ENCODE data around the gene MTCL1.

DNA sequence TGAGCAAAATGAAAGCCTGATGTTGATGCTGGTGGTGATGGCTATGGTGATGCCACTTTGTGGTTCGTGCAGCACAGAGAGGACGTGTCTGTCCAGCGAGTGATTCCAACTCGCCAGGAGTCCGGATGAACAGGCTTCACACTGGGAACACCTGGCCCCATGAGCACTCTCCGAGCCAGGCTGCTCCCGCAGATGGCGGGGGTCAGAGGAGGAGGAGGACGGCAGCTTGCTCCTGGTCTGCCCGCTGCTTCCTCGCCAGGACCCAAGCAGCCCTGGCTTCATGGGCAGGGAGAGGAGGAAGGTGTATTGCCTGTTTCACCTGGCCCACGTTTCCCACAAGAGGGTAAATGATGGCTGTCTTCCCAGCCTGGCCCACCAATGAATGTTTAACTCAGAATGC, 121.6 kb downstream of the MTCL1 start:
- TF ChIP-seq, protein P1, sequence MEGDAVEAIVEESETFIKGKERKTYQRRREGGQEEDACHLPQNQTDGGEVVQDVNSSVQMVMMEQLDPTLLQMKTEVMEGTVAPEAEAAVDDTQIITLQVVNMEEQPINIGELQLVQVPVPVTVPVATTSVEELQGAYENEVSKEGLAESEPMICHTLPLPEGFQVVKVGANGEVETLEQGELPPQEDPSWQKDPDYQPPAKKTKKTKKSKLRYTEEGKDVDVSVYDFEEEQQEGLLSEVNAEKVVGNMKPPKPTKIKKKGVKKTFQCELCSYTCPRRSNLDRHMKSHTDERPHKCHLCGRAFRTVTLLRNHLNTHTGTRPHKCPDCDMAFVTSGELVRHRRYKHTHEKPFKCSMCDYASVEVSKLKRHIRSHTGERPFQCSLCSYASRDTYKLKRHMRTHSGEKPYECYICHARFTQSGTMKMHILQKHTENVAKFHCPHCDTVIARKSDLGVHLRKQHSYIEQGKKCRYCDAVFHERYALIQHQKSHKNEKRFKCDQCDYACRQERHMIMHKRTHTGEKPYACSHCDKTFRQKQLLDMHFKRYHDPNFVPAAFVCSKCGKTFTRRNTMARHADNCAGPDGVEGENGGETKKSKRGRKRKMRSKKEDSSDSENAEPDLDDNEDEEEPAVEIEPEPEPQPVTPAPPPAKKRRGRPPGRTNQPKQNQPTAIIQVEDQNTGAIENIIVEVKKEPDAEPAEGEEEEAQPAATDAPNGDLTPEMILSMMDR (IDR thresholded peaks at IDR 0.05) = no peak
- no peak for TF ChIP-seq EP300 (IDR thresholded peaks at IDR 0.05; ENCODE audit: low read depth)
- no peak for TF ChIP-seq POLR2A (IDR thresholded peaks at IDR 0.05)
- TF ChIP-seq POLR2AphosphoS5 (IDR thresholded peaks at IDR 0.05) = no peak
